Measurements from ENCODE around the gene PRKCH.

DNA sequence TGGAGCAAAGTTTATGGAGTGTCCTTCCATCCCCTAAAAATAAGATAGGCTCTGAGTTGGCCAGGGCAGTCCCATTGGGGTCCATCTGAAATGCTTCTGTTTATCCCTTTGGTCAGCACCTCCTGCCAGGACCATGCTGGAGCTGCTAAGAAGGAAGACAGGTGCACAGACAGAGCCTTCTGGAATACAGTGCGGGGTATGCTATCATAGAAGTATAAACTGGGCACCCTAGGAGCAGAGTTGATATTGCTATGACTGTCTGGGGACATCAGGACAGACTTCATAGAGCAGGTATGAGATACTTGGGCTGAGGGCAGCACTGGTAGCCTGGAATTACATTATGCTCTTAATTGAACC, 203.5 kb downstream of the PRKCH start:
- TF ChIP-seq POLR2A (IDR thresholded peaks at IDR 0.05; ENCODE audit: low read depth, low read length), result no peak
- TF ChIP-seq POLR2AphosphoS5 (IDR thresholded peaks at IDR 0.05; ENCODE audit: low read depth, low read length), result no peak
